HFFc6 (cell line): ENCODE results near the gene ARIH2. TPM values are rescaled to one million over a fixed set of nuclear protein-coding genes. Genes with fewer than 3 reads are reported as not detected.
A peak's percentile ranks its signal among the peaks of the same experiment; 100 is the strongest.

Experiments used
- DNase-seq: peaks from one replicate; pipeline ENCODE4 v3.0.0-alpha.2; 2018
- H3K27ac Mint-ChIP-seq: 2 replicates; pipeline ENCODE4 v1.8.0; 2020; ENCODE audit warnings: mild to moderate bottlenecking, mixed read lengths
- H3K27me3 Mint-ChIP-seq: 2 replicates; pipeline ENCODE4 v1.8.0; 2021; ENCODE audit warnings: mild to moderate bottlenecking, moderate library complexity, mixed read lengths; ENCODE audit not compliant: insufficient read depth
- H3K36me3 Mint-ChIP-seq: 2 replicates; pipeline ENCODE4 v1.8.0; 2021; ENCODE audit warnings: low read depth, mixed read lengths
- H3K4me1 Mint-ChIP-seq: 2 replicates; pipeline ENCODE4 v1.8.0; 2020; ENCODE audit warnings: low read depth, mixed read lengths
- H3K4me3 Mint-ChIP-seq: 2 replicates; pipeline ENCODE4 v1.8.0; 2020; ENCODE audit warnings: mild to moderate bottlenecking, moderate library complexity, mixed read lengths
- H3K9me3 Mint-ChIP-seq: 2 replicates; pipeline ENCODE4 v1.8.0; 2020; ENCODE audit warnings: mild to moderate bottlenecking, mixed read lengths
- CTCF ChIP-seq: fragments of 200-600 bp; sonication (generic); IDR thresholded peaks from 2 replicates; pipeline ENCODE4 v1.5.0; 2021; ENCODE audit warnings: antibody characterized with exemption, mild to moderate bottlenecking
- total RNA-seq, 6 experiments: library from RNA; stranded (reverse); fragmentation: NEBNext Ultra II Directional; extraction: Animal tissue kit (Norgen Biotek cat#: 25700); gene quantifications; 2 replicates in 1 of 6; 3 replicates in 5 of 6; pipeline ENCODE4 v1.2.3, GENCODE V29; 2021

Gene ARIH2
- total RNA-seq, 6 experiments from 2014 or later = 60.0 to 71.6 (median 68.3) TPM

- Mint-ChIP-seq H3K27ac (peak overlapping the region; percentile 74), H3K36me3 (peaks cover 33% of the 10 kb centered on the region), H3K4me3 (no peak overlapping the region), H3K9me3 (no peaks in the 10 kb centered on the region), H3K4me1 (peaks cover 25% of the 10 kb centered on the region), H3K27me3 (no peaks in the 10 kb centered on the region; the same call in 1 of the 2 replicates)
- DNase-seq = no peak
- no peak for TF ChIP-seq CTCF
These were observed 20.0 kb downstream of the ARIH2 start for GRCh38 chr3:48938689-48939088.

GRCh38 chr3:48945432-48945831 lies 26.8 kb downstream of the ARIH2 start:
- Mint-ChIP-seq H3K9me3 (no peaks in the 10 kb centered on the region), H3K27me3 (no peaks in the 10 kb centered on the region), H3K27ac (peak overlapping the region; percentile 47), H3K4me3 (no peak overlapping the region), H3K4me1 (peaks cover 40% of the 10 kb centered on the region), H3K36me3 (peaks cover 24% of the 10 kb centered on the region)
- DNase-seq = no peak
- TF ChIP-seq CTCF = no peak

GRCh38 chr3:48945891-48946549 lies 27.4 kb downstream of the ARIH2 start:
- Mint-ChIP-seq H3K27me3 (no peaks in the 10 kb centered on the region), H3K27ac (no peak overlapping the region; the same call in 1 of the 2 replicates), H3K36me3 (peaks cover 24% of the 10 kb centered on the region), H3K9me3 (no peaks in the 10 kb centered on the region), H3K4me1 (peaks cover 40% of the 10 kb centered on the region), H3K4me3 (no peak overlapping the region)
- no peak for TF ChIP-seq CTCF
- no peak for DNase-seq

GRCh38 chr3:48949376-48949717 lies 30.7 kb downstream of the ARIH2 start:
- H3K4me1 Mint-ChIP-seq = peaks cover 32% of the 10 kb centered on the region
- DNase-seq = no peak
- no peak for TF ChIP-seq CTCF
- H3K36me3 Mint-ChIP-seq = peaks cover 21% of the 10 kb centered on the region
- no peak overlapping the region for H3K4me3 Mint-ChIP-seq
- no peaks in the 10 kb centered on the region; the same call in 1 of the 2 replicates for H3K27me3 Mint-ChIP-seq
- no peaks in the 10 kb centered on the region for H3K9me3 Mint-ChIP-seq
- peak overlapping the region; percentile 9; the same call in 1 of the 2 replicates for H3K27ac Mint-ChIP-seq

GRCh38 chr3:48950051-48950450 lies 31.4 kb downstream of the ARIH2 start:
- DNase-seq = no peak
- H3K36me3 Mint-ChIP-seq = peaks cover 21% of the 10 kb centered on the region
- H3K4me3 Mint-ChIP-seq = no peak overlapping the region
- TF ChIP-seq CTCF = no peak
- no peaks in the 10 kb centered on the region; the same call in 1 of the 2 replicates for H3K27me3 Mint-ChIP-seq
- no peak overlapping the region; the same call in 1 of the 2 replicates for H3K27ac Mint-ChIP-seq
- peaks cover 27% of the 10 kb centered on the region for H3K4me1 Mint-ChIP-seq
- no peaks in the 10 kb centered on the region for H3K9me3 Mint-ChIP-seq
